GM19351 (cell line): Measurements from ENCODE around the gene VSIR.
A peak's percentile ranks its signal among the peaks of the same experiment; 100 is the strongest.

Source experiments
- ATAC-seq: cut with Tn5 transposase; IDR thresholded peaks from one replicate; pipeline ENCODE4 v1.9.1; 2021; ENCODE audit warnings: mild to moderate bottlenecking, moderate library complexity; ENCODE audit not compliant: unreplicated experiment

Gene VSIR

GRCh38 chr10:71807557-71808510 lies 34.5 kb upstream of the VSIR start:
- no peak for ATAC-seq

- ATAC-seq = no peak
These were observed 33.6 kb upstream of the VSIR start for GRCh38 chr10:71806704-71807556.

- no peak for ATAC-seq
These were observed 32.7 kb upstream of the VSIR start for GRCh38 chr10:71805776-71806703.

GRCh38 chr10:71804077-71804476 lies 30.8 kb upstream of the VSIR start:
- no peak for ATAC-seq

GRCh38 chr10:71802715-71803488 lies 29.6 kb upstream of the VSIR start:
- ATAC-seq = no peak

- ATAC-seq = no peak
These were observed 28.9 kb upstream of the VSIR start for GRCh38 chr10:71802235-71802634.

- ATAC-seq = peak; percentile 96
These were observed 28.0 kb upstream of the VSIR start for GRCh38 chr10:71801361-71801760.

- ATAC-seq = no peak
These were observed 26.5 kb upstream of the VSIR start for GRCh38 chr10:71799608-71800453.

GRCh38 chr10:71799112-71799511 lies 25.8 kb upstream of the VSIR start:
- no peak for ATAC-seq

GRCh38 chr10:71798308-71798624 lies 24.9 kb upstream of the VSIR start:
- ATAC-seq = no peak

GRCh38 chr10:71797533-71798307 lies 24.4 kb upstream of the VSIR start:
- ATAC-seq = no peak

GRCh38 chr10:71796749-71797405 lies 23.6 kb upstream of the VSIR start:
- no peak for ATAC-seq

- ATAC-seq = no peak
These were observed 21.9 kb upstream of the VSIR start for GRCh38 chr10:71795248-71795647.

GRCh38 chr10:71790749-71791440 lies 17.6 kb upstream of the VSIR start:
- no peak for ATAC-seq

- no peak for ATAC-seq
These were observed 16.6 kb upstream of the VSIR start for GRCh38 chr10:71789871-71790270.

- no peak for ATAC-seq
These were observed 15.6 kb upstream of the VSIR start for GRCh38 chr10:71788954-71789353.

GRCh38 chr10:71784679-71785272 lies 11.5 kb upstream of the VSIR start:
- ATAC-seq = no peak
